Hepatocyte (in vitro differentiated cells): ENCODE measurements around the gene SLC27A2.

Experiments
- EZH2 ChIP-seq: fragments of 200-600 bp; sonication (generic); IDR thresholded peaks from 2 replicates; pipeline ENCODE4 v1.6.1; 2016; ENCODE audit warnings: antibody characterized with exemption, mild to moderate bottlenecking, borderline replicate concordance
- EZH2phosphoT487 ChIP-seq: fragments of 200-600 bp; sonication (generic); IDR thresholded peaks from one replicate; pipeline ENCODE4 v1.6.1; 2018; ENCODE audit warnings: antibody characterized with exemption, mild to moderate bottlenecking, low read depth, moderate library complexity; ENCODE audit not compliant: unreplicated experiment, severe bottlenecking

- TF ChIP-seq EZH2phosphoT487 (no peak), EZH2 (no peak)
Measured at GRCh38 chr15:50234764-50235163, 52.8 kb downstream of the SLC27A2 start.
